Osteoblast (primary cell): ENCODE measurements around the gene LSR. TPM values are rescaled to one million over a fixed set of nuclear protein-coding genes. Genes with fewer than 3 reads are reported as not detected.

Experiments used
- DNase-seq: peaks from one replicate; pipeline ENCODE4 v3.0.0; 2011; ENCODE audit warnings: low spot score, mixed read lengths; ENCODE audit not compliant: insufficient read length; ENCODE audit errors: missing footprints
- H2AFZ ChIP-seq: 2 replicates; pipeline ENCODE4 v1.6.0; 2011; ENCODE audit warnings: mild to moderate bottlenecking, low read length
- H3K27ac ChIP-seq: 2 replicates; pipeline ENCODE4 v1.5.1; 2011; ENCODE audit warnings: mild to moderate bottlenecking, low read depth, low read length, moderate library complexity
- H3K27me3 ChIP-seq: 2 replicates; pipeline ENCODE4 v1.6.0; 2012; ENCODE audit warnings: mild to moderate bottlenecking, control low read depth, inconsistent platforms, low read length, moderate library complexity; ENCODE audit not compliant: insufficient read depth
- H3K36me3 ChIP-seq: 2 replicates; pipeline ENCODE4 v1.5.1; 2011; ENCODE audit warnings: mild to moderate bottlenecking, low read length, control low read depth, moderate library complexity; ENCODE audit not compliant: insufficient read depth
- H3K4me1 ChIP-seq: 2 replicates; pipeline ENCODE4 v1.5.1; 2011; ENCODE audit warnings: mild to moderate bottlenecking, low read length, control low read depth, moderate library complexity; ENCODE audit not compliant: insufficient read depth
- H3K4me2 ChIP-seq: 2 replicates; pipeline ENCODE4 v1.6.0; 2011; ENCODE audit warnings: mild to moderate bottlenecking, low read length; ENCODE audit not compliant: insufficient read depth
- H3K4me3 ChIP-seq: fragments of 200-600 bp; sonication (generic); 3 replicates; pipeline ENCODE4 v1.5.1; 2012; ENCODE audit warnings: mild to moderate bottlenecking, low read length, inconsistent platforms; ENCODE audit not compliant: insufficient read depth
- H3K79me2 ChIP-seq: 2 replicates; pipeline ENCODE4 v1.6.0; 2012; ENCODE audit warnings: mild to moderate bottlenecking, low read length, control low read depth, inconsistent platforms; ENCODE audit not compliant: insufficient read depth
- H3K9me3 ChIP-seq: 2 replicates; pipeline ENCODE4 v1.5.1; 2011; ENCODE audit warnings: low read depth, low read length, control low read depth
- H4K20me1 ChIP-seq: 2 replicates; pipeline ENCODE4 v1.6.0; 2012; ENCODE audit warnings: mild to moderate bottlenecking, low read length, control low read depth; ENCODE audit not compliant: insufficient read depth
- total RNA-seq: library from RNA; depleted of rRNA; stranded (reverse); fragments of >200 nt; gene quantifications from 2 replicates; pipeline ENCODE4 v1.2.3, GENCODE V29; 2012
- TF ChIP-seq, protein P1 (sequence below): IDR thresholded peaks from 2 replicates; pipeline ENCODE4 v1.5.1; 2011; ENCODE audit warnings: mild to moderate bottlenecking, low read depth, low read length, moderate library complexity; ENCODE audit errors: extremely low read depth

The LSR gene
- total RNA-seq, 1 donor, result 0.36 TPM

DNA sequence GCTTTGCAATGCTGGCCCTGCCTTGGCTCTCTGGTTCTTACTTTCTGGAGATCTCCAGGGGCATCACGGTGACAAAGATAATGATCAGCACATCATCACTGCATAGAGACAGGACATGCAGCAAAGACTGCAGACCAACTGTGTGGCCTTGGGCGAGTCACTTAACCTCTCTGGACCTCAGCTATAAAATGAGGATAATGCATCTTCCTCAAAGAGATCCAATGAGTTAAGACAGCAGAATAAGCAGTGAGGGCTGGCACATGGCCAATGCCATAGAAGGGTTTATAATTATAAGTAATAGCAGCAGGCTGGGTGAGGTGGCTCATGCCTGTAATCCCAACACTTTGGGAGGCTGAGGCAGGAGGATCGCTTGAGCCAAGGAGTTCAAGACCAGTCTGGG lies 45.5 kb downstream of the LSR start:
- Histone ChIP-seq H3K4me1 (no peaks in the 10 kb centered on the region), H3K4me3 (no peak overlapping the region), H3K36me3 (no peaks in the 10 kb centered on the region), H3K79me2 (no peaks in the 10 kb centered on the region), H3K9me3 (no peaks in the 10 kb centered on the region), H3K27ac (no peak overlapping the region), H3K27me3 (peaks cover 25% of the 10 kb centered on the region), H2AFZ (no peak overlapping the region), H3K4me2 (no peak overlapping the region), H4K20me1 (no peaks in the 10 kb centered on the region)
- DNase-seq, result peak; percentile 54
- TF ChIP-seq, protein P1, sequence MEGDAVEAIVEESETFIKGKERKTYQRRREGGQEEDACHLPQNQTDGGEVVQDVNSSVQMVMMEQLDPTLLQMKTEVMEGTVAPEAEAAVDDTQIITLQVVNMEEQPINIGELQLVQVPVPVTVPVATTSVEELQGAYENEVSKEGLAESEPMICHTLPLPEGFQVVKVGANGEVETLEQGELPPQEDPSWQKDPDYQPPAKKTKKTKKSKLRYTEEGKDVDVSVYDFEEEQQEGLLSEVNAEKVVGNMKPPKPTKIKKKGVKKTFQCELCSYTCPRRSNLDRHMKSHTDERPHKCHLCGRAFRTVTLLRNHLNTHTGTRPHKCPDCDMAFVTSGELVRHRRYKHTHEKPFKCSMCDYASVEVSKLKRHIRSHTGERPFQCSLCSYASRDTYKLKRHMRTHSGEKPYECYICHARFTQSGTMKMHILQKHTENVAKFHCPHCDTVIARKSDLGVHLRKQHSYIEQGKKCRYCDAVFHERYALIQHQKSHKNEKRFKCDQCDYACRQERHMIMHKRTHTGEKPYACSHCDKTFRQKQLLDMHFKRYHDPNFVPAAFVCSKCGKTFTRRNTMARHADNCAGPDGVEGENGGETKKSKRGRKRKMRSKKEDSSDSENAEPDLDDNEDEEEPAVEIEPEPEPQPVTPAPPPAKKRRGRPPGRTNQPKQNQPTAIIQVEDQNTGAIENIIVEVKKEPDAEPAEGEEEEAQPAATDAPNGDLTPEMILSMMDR, result no peak

DNA sequence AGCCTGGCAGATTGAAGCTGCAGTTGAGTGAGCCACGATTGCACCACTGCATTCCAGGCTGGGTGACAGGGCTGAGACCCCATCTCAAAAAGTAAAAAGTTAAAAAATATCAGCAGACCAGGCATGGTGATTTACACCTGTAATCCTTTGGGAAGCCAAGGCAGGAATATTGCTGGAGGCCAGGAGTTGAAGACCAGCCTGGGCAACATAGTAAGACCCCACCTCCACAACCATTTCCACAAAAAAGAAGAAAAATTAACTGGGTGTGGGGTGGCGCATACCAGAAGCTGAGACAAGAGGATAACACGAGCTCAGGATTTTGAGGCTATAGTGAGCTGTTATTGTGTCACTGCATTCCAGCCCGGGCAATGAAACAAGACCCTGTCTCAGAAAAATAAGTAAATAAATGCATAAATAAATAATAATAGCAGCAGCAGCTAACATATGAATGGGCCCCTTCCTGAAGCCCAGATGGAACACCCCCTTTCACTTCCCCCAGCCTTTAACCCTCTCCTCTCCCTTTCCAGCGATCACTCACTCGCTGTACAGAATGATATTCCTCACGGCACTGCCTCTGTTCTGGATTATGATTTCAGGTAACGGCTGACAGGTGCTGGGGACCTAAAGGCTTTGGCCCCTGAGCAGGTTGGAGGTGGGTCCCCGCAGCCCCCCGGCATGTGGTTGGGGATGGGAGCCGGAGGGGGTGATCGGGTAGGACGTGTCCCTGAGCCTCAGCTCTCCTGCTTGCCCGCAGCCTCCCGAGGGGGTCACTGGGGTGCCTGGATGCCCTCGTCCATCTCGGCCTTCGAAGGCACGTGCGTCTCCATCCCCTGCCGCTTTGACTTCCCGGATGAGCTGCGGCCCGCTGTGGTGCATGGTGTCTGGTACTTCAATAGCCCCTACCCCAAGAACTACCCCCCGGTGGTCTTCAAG lies 46.3 kb downstream of the LSR start:
- Histone ChIP-seq H3K9me3 (no peaks in the 10 kb centered on the region), H3K27ac (no peak overlapping the region), H3K4me1 (no peaks in the 10 kb centered on the region), H3K4me3 (no peak overlapping the region), H4K20me1 (no peaks in the 10 kb centered on the region), H3K79me2 (no peaks in the 10 kb centered on the region), H3K36me3 (no peaks in the 10 kb centered on the region), H3K27me3 (peaks cover 25% of the 10 kb centered on the region), H3K4me2 (no peak overlapping the region), H2AFZ (no peak overlapping the region)
- TF ChIP-seq, protein P1, result no peak
- peak; percentile 65 for DNase-seq

DNA sequence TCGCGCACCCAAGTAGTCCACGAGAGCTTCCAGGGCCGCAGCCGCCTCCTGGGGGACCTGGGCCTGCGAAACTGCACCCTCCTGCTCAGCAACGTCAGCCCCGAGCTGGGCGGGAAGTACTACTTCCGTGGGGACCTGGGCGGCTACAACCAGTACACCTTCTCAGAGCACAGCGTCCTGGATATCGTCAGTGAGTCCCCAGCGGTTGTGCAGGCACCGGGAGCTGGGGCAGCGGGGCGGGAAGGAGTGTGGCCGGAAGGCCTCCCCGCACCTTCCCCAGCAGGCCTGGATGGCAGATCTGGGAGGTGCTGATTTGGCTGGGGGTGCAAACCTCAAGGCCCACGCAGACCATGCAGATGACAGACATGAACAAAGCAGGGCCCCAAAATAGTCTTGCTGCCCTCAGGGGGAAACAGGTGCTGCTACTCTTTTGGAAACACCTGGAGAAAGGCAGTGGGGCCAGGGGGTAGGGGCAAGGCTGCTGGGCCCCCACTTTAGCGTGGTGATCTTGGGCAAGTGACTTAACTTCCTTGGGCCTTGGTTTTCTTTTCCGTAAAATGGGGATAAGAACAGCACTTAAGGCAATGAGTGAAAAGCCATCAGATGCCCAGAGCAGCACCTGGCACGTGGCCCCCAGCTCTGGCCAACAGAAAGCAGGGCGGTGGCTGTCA lies 47.1 kb downstream of the LSR start:
- Histone ChIP-seq H4K20me1 (no peaks in the 10 kb centered on the region), H3K4me1 (no peaks in the 10 kb centered on the region), H3K9me3 (no peaks in the 10 kb centered on the region), H3K79me2 (no peaks in the 10 kb centered on the region), H3K36me3 (no peaks in the 10 kb centered on the region), H3K27ac (no peak overlapping the region), H3K4me3 (no peak overlapping the region), H2AFZ (no peak overlapping the region), H3K4me2 (no peak overlapping the region), H3K27me3 (peaks cover 21% of the 10 kb centered on the region)
- DNase-seq, result peak; percentile 48
- TF ChIP-seq, protein P1, result no peak
